ENCODE measurements around the gene VNN1.

GRCh38 chr6:132675002-132675401 is 38.9 kb downstream of the VNN1 start:
- no peak for TF ChIP-seq CTCF (IDR thresholded peaks at IDR 0.05)
- TF ChIP-seq POLR2A (IDR thresholded peaks at IDR 0.05) = no peak

Data from thyroid gland (tissue), 4 donors.